PC-9 (cell line): ENCODE measurements around the gene OBSCN. TPM values are rescaled to one million over a fixed set of nuclear protein-coding genes. Genes with fewer than 3 reads are reported as not detected.

Experiments used
- BruUV-seq: library from RNA; stranded (reverse); fragments of 400-500 nt; replicated peaks from 2 replicates; lab custom pipeline; 2021; lab: Mats Ljungman, UMichigan
- CTCF ChIA-PET: fragments of 300-600 bp; sonication (Branson Sonifier 250); formaldehyde crosslinking; loops from one replicate; lab custom pipeline; 2022; ENCODE audit warnings: antibody characterized with exemption; lab: Charles Lee
- POLR2A ChIA-PET: fragments of 300-600 bp; sonication (Branson Sonifier 250); formaldehyde crosslinking; loops from one replicate; lab custom pipeline; 2022; ENCODE audit warnings: antibody characterized with exemption; ENCODE audit not compliant: unreplicated experiment; lab: Charles Lee
- DNase-seq, 2 experiments: peaks; one replicate each; pipeline versions ENCODE4 v3.0.0 to v3.0.0-alpha.2; 2015 to 2022; ENCODE audit warnings: mixed read lengths in 1 of 2
- H2AFZ ChIP-seq: fragments of 200-600 bp; sonication (generic); 2 replicates; pipeline ENCODE4 v1.8.1; 2017; ENCODE audit warnings: antibody characterized with exemption
- H3F3A ChIP-seq: fragments of 200-600 bp; sonication (generic); 2 replicates; pipeline ENCODE4 v1.8.1; 2017; ENCODE audit warnings: antibody characterized with exemption, mild to moderate bottlenecking, low read depth; ENCODE audit not compliant: insufficient read depth
- H3K27ac ChIP-seq: fragments of 200-600 bp; sonication (generic); 2 replicates; pipeline ENCODE4 v1.6.1; 2016; ENCODE audit warnings: mixed run types
- H3K27me3 ChIP-seq: fragments of 200-600 bp; sonication (generic); 2 replicates; pipeline ENCODE4 v1.6.1; 2016; ENCODE audit warnings: low read depth, mixed run types; ENCODE audit not compliant: insufficient read depth
- H3K36me3 ChIP-seq: fragments of 200-600 bp; sonication (generic); 2 replicates; pipeline ENCODE4 v1.6.1; 2016; ENCODE audit warnings: low read depth, mixed run types
- H3K4me1 ChIP-seq: fragments of 200-600 bp; sonication (generic); replicated peaks from 2 replicates; pipeline ENCODE4 v1.6.1; 2016; ENCODE audit warnings: mixed run types; ENCODE audit not compliant: insufficient read depth
- H3K4me2 ChIP-seq: fragments of 200-600 bp; sonication (generic); 2 replicates; pipeline ENCODE4 v1.6.1; 2017; ENCODE audit warnings: mixed run types
- H3K4me3 ChIP-seq: fragments of 200-600 bp; sonication (generic); 2 replicates; pipeline ENCODE4 v1.6.1; 2016; ENCODE audit warnings: mixed run types
- H3K79me2 ChIP-seq: fragments of 200-600 bp; sonication (generic); 2 replicates; pipeline ENCODE4 v1.6.1; 2017; ENCODE audit warnings: low read depth, mixed run types
- H3K9me2 ChIP-seq: fragments of 200-600 bp; sonication (generic); 2 replicates; pipeline ENCODE4 v1.8.1; 2017; ENCODE audit warnings: mild to moderate bottlenecking; ENCODE audit not compliant: insufficient read depth
- H3K9me3 ChIP-seq: fragments of 200-600 bp; sonication (generic); 2 replicates; pipeline ENCODE4 v1.8.1; 2016; ENCODE audit warnings: low read depth; ENCODE audit not compliant: insufficient read depth
- H4K20me1 ChIP-seq: fragments of 200-600 bp; sonication (generic); 2 replicates; pipeline ENCODE4 v1.8.1; 2017; ENCODE audit not compliant: insufficient read depth
- CTCF ChIP-seq: fragments of 200-600 bp; sonication (generic); conservative IDR thresholded peaks from 2 replicates; pipeline ENCODE4 v1.6.1; 2017; ENCODE audit warnings: mixed run types, antibody characterized with exemption, mild to moderate bottlenecking, moderate library complexity
- EZH2 ChIP-seq: fragments of 200-600 bp; sonication (generic); IDR thresholded peaks from 2 replicates; pipeline ENCODE4 v1.8.0; 2017; ENCODE audit warnings: antibody characterized with exemption, low read depth
- intact Hi-C: fragments of 100-400 bp; cut with micrococcal nuclease; formaldehyde crosslinking; loops from one replicate; pipeline ENCODE4 v1.10.0; 2022; ENCODE audit not compliant: unreplicated experiment
- total RNA-seq: library from RNA; stranded (reverse); gene quantifications from 2 replicates; pipeline ENCODE4 v1.2.3, GENCODE V29; 2021

OBSCN gene
- total RNA-seq, 1 experiment from 2014 or later: 62.9 TPM

- intact Hi-C loops: no loop called here
- H3K9me3 ChIP-seq: peaks cover 11% of the 10 kb centered on the region
- no peak overlapping the region for H3K4me3 ChIP-seq
- H3K36me3 ChIP-seq: no peaks in the 10 kb centered on the region
- no peak for DNase-seq
- H2AFZ ChIP-seq: no peak overlapping the region
- no peaks in the 10 kb centered on the region for H3K9me2 ChIP-seq
- no peaks in the 10 kb centered on the region for H3K79me2 ChIP-seq
- no peaks in the 10 kb centered on the region for H3K27me3 ChIP-seq
- CTCF ChIA-PET: no interaction called here
- no peaks in the 10 kb centered on the region for H3K4me1 ChIP-seq
- H4K20me1 ChIP-seq: no peaks in the 10 kb centered on the region
- no peak overlapping the region for H3K4me2 ChIP-seq
- BruUV-seq: no TSS peak
- no peaks in the 10 kb centered on the region for H3F3A ChIP-seq
- POLR2A ChIA-PET: no interaction called here
- TF ChIP-seq CTCF (no peak), EZH2 (no peak)
- H3K27ac ChIP-seq: no peak overlapping the region
Observed at GRCh38 chr1:228293816-228294500, 86.1 kb downstream of the OBSCN start.

- Histone ChIP-seq H3F3A (no peaks in the 10 kb centered on the region), H3K79me2 (no peaks in the 10 kb centered on the region), H2AFZ (no peak overlapping the region), H4K20me1 (no peaks in the 10 kb centered on the region), H3K36me3 (no peaks in the 10 kb centered on the region), H3K27me3 (no peaks in the 10 kb centered on the region), H3K4me3 (no peak overlapping the region), H3K4me1 (no peaks in the 10 kb centered on the region), H3K9me2 (no peaks in the 10 kb centered on the region), H3K27ac (no peak overlapping the region), H3K4me2 (no peak overlapping the region), H3K9me3 (peaks cover 11% of the 10 kb centered on the region)
- BruUV-seq: no TSS peak
- TF ChIP-seq EZH2: no peak
- no peak for TF ChIP-seq CTCF
- ChIA-PET CTCF (no interaction called here), POLR2A (no interaction called here)
- DNase-seq: no peak
- intact Hi-C loops: no loop called here
Observed at GRCh38 chr1:228294717-228295116, 86.9 kb downstream of the OBSCN start.

DNA sequence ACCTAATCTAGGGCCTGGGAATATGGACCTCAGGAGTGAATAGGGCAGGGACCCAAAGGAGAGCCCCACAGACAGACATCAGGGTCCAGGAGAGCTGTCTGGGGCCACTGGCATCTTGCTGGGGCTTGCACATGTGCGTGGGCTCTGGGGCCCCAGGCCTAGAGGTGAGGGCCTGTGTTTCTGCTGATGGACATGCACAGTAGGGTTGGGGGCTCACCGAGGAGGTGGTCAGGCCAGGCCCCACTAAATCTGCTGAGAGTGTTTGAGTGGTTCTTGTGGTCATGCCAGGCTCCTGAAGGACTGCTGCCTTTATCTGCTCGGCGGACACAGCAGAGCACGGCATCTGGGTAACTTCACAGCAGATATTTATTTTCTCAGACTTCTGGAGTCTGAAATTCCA lies 87.4 kb downstream of the OBSCN start:
- no peak for DNase-seq
- Histone ChIP-seq H3K9me2 (no peaks in the 10 kb centered on the region), H3K36me3 (no peaks in the 10 kb centered on the region), H4K20me1 (no peaks in the 10 kb centered on the region), H3K4me1 (no peaks in the 10 kb centered on the region), H2AFZ (no peak overlapping the region), H3K27me3 (no peaks in the 10 kb centered on the region), H3K27ac (no peak overlapping the region), H3K9me3 (peaks cover 11% of the 10 kb centered on the region), H3K4me3 (no peak overlapping the region), H3K4me2 (no peak overlapping the region), H3F3A (no peaks in the 10 kb centered on the region), H3K79me2 (no peaks in the 10 kb centered on the region)
- ChIA-PET CTCF (no interaction called here), POLR2A (no interaction called here)
- no peak for TF ChIP-seq CTCF
- TF ChIP-seq EZH2: no peak
- intact Hi-C loops: no loop called here
- no TSS peak for BruUV-seq
